Measurements from ENCODE around the gene NLE1. TPM values are rescaled to one million over a fixed set of nuclear protein-coding genes. Genes with fewer than 3 reads are reported as not detected.

The NLE1 gene
- total and polyA plus RNA-seq, 2 donors: 4.9 to 11.2 TPM

GRCh38 chr17:35079547-35080423 is 62.3 kb downstream of the NLE1 start:
- 99% methylated on average over 1 of the region's 1 CpG for WGBS
- H3K27me3 ChIP-seq (ENCODE audit: control insufficient read depth in 2 of 2, insufficient read depth in 1 of 2, low read length in 1 of 2): no peaks in the 10 kb centered on the region
- H3K4me3 ChIP-seq (ENCODE audit: low read length in 2 of 2): no peak overlapping the region
- DNase-seq (ENCODE audit: low read depth in 6 of 9, low spot score in 9 of 9): no peak
- peaks cover 0 to 3% of the 10 kb centered on the region in 2 donors for H3K4me1 ChIP-seq (ENCODE audit: control insufficient read depth in 2 of 2, insufficient read depth in 2 of 2, low read length in 2 of 2)
- H3K27ac ChIP-seq (ENCODE audit: low read depth in 1 of 2, low read length in 1 of 2): no peak overlapping the region
- no peaks in the 10 kb centered on the region for H3K36me3 ChIP-seq (ENCODE audit: control insufficient read depth in 2 of 2, insufficient read depth in 2 of 2, low read length in 1 of 2)
- H3K9me3 ChIP-seq (ENCODE audit: control insufficient read depth in 2 of 2, insufficient read depth in 1 of 2, low read length in 1 of 2): no peaks in the 10 kb centered on the region

Other genes starting within 250 kb of the NLE1 start
- 1.3 TPM for gene CCT6B, start 180.8 kb downstream of the NLE1 start, total RNA-seq
- gene CCT6B, start 180.8 kb downstream of the NLE1 start, polyA plus RNA-seq: 4.0 TPM
- 21.9 TPM for gene ZNF830, start 180.8 kb downstream of the NLE1 start, total RNA-seq
- 30.3 TPM for gene ZNF830, start 180.8 kb downstream of the NLE1 start, polyA plus RNA-seq
- 18.8 TPM for gene LIG3, start 161.8 kb downstream of the NLE1 start, total RNA-seq
- gene LIG3, start 161.8 kb downstream of the NLE1 start, polyA plus RNA-seq: 7.6 TPM
- gene RFFL, start 78.6 kb downstream of the NLE1 start, total RNA-seq: 17.6 TPM
- 16.5 TPM for gene RFFL, start 78.6 kb downstream of the NLE1 start, polyA plus RNA-seq
- 7.7 TPM for gene RAD51D, start 22.4 kb downstream of the NLE1 start, total RNA-seq
- 5.9 TPM for gene RAD51D, start 22.4 kb downstream of the NLE1 start, polyA plus RNA-seq
- gene FNDC8, start 20.7 kb downstream of the NLE1 start, total RNA-seq: not detected
- gene FNDC8, start 20.7 kb downstream of the NLE1 start, polyA plus RNA-seq: 0.02 TPM
- gene UNC45B, start 5.5 kb upstream of the NLE1 start, total RNA-seq: 0.76 TPM
- gene UNC45B, start 5.5 kb upstream of the NLE1 start, polyA plus RNA-seq: 0.27 TPM
- gene SLC35G3, start 52.1 kb upstream of the NLE1 start, total RNA-seq: not detected
- 0.09 TPM for gene SLC35G3, start 52.1 kb upstream of the NLE1 start, polyA plus RNA-seq
- 63.5 TPM for gene SLFN5, start 100.8 kb upstream of the NLE1 start, total RNA-seq
- gene SLFN5, start 100.8 kb upstream of the NLE1 start, polyA plus RNA-seq: 24.8 TPM
- gene SLFN11, start 231.3 kb upstream of the NLE1 start, total RNA-seq: 34.7 TPM
- 9.4 TPM for gene SLFN11, start 231.3 kb upstream of the NLE1 start, polyA plus RNA-seq